NCI-H524 treated with DMSO at 0.1 percent for 48 hours (cell line): ENCODE results near the gene ENPP1.

Experiments
- DNase-seq: peaks from one replicate; lab custom pipeline; 2025; lab: John Stamatoyannopoulos, UW

The ENPP1 gene

DNA sequence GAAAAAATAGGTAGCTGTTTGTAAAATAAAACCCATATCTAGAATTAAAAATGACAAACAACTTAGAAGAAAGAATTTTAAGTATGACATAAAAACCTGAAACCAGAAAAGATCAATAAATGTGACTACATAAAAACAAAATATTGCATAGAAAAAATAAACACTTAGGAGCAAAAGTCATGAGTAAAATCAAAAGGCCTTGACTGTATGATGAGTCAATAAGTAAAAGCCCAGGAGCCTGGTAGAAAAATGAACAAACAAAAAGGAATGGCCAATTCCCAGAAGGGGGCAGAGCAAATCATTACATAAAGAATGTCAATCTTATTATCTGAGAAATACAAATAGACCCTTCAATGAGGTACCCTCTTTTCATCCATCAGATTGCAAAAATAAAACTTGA is 20.7 kb upstream of the ENPP1 start:
- no peak for DNase-seq

DNA sequence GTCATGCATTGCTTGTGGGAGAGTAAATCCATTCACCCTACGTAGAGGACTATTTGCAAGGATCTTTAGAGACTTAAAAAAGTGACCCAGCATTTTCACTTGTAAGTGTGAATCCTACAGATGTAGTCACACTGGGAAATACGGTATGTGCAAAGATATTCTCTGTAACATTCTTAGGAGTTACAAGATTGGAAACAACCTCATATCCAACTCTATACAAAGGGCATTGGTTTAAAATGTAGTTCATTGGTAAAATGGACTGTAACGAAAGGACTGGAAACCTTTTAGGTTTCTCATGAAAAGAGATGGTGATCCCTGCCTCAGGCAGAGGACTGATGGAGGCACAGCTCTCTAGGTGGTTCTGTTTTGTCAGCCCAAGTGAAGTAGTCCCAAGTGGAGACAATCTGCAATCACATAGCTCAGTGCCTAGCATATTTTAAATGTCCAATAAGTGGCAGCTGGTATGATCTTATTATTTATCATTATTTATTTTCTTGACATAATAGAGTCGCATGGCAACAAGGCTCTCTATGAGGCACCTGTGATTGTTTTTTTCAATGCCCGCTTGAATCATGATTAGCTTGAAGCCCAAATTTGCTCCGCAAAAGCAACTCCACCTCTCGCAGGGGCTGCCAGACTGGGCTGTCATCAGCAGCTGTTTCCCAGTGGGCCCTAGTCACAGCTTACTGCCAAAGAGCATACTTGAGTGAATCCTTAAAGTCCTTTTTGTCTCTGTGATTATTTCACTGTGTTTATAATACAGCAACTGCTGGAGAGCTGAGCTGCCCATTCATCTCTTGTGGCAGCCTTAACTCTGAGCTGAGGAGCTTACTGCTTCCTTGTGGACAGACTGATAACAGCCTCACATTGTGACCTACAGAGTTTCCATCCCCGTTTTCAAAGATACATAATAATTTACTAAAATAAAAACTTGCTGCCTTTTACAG is 19.8 kb upstream of the ENPP1 start:
- peak; percentile 87 for DNase-seq

DNA sequence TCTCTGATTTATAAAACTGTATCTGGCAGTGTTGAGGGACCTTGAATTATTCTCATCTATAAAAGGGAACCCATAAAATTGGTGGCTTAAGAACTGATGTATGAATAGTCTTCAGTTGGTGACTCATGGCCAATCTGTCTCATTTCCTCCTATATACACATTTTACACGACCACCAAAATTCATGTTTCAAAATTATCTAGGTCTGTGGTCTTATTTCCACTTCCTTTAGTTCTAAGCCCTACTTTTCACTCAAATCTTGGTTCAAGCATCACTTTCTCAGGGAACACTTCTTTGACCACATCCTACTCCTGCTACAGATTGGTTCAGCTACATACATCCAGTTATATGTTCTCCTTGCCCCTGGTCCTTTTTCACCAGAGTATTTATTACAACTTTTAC is 18.6 kb upstream of the ENPP1 start:
- no peak for DNase-seq

DNA sequence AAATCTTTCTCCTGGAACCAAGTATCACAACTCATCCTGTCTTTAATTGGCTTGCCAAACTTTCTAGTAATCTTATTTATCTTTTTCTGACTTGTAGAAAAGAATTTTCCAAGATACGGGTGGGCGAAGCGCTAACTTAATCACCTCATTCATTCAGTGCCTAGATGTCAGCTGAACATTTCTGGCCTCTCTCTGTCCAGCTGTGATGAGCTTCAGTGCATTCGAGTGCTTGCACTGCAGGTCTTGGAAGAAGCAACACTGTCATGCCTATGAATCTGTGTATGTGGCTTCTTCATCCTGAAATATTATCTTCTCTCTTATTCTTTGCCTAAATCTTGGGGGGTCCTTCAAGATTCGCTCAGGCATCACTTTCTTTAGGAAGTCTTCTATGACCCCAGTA is 16.3 kb upstream of the ENPP1 start:
- DNase-seq, result no peak

DNA sequence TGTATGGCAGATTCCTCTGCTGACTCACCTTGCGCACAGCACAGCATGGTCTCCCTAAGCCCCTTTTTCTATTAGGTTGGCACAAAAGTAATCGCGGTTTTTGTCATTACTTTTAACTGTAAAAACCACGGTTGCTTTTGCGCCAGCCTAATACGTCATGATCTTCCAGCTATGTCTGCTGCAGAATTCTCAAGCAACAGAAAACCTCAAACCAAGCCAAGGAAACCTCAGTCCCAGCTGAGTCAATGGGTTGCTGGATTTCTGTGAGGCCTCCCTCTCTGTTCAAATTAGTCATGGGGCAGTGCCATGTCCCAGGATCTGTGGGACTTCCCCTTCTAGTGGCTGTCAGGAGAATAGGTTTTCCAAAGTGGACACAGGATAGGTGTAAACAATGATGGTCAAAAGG is 15.7 kb upstream of the ENPP1 start:
- DNase-seq, result no peak

DNA sequence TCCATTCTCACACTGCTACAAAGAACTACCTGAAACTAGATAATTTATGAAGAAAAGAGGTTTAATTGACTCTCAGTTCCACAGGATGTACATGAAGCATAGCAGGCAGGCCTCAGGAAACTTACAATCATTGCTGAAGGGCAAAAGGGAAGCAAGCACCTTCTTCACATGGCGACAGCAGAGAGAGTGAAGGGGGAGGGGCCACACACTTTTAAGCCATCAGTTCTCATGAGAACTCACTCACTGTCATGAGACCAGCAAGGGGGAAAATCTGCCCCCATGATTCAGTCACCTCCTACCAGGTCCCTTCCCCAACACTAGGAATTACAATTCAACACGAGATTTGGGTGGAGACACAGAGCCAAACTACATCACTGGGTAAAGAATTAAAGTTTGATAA is 12.5 kb upstream of the ENPP1 start:
- DNase-seq, result no peak

DNA sequence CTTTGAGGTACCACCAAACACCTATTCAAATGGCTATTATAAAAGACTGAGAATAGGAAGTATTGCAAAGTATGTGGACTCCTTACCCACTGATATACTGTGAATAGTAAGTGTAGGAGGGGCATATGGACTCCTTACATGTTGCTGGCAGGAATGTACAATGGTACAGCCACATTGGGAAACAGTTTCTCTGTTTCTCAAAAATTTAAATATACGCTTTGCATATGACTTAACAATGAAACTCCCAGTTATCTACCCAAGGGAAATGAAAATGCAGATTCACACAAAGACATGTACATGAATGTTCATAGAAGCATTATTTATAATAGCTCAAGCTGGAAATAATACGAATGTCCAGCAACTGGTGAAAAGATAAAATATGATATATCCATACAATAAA is 5.5 kb upstream of the ENPP1 start:
- no peak for DNase-seq

DNA sequence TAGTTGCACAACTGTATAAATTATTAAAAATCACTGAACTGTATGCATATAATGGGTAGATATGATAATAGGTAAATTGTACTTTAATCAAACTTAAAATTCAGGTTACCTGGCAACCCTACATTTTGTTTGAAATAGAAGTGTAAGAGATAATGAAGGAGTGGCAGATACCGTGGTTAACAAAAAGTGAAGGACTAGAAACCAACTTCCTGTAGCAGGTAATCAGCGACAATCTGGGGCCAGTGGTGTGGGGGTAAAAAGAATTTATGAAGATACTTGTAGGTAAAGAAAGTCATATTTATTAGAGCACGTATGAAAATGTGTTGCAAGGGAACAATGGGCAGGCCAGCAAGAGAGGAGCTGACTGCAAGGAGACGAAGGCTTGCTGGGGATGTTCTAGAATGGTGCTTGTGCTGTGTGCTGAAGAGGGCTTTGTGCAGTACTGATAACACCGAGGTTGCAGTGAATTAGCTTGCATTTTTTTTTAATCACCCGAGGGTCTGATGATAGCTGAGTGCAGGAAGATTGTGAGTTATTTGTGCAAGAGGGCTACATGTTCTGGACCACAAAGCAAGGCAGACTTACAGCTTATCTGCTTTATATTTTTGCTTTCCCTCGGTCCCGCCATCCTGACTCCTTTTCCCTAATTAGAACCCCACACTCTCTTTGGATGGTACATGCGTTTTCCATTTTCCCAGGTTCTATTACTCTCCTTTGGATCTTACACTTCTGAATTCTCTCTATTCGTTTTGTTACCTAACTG is 4.6 kb upstream of the ENPP1 start:
- DNase-seq, result no peak

DNA sequence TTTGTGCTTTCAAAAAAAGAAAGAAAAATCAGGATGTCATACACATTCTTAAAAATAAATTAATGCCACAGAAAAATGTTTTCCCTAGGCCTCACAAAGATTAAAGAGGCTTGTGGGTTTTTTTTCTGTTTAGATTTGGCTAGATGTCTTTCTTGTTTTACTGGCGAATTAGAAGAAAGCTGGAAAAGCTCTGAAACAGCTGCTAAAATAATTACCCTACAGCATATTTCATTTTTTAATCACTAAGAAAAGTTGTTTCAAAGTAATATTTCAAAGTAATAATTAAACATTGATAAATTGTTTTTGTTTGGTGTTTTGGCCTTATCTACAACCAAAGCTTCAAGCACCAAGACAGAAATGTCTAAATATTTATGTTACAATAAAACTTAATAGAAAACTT is 3.7 kb upstream of the ENPP1 start:
- DNase-seq, result no peak

DNA sequence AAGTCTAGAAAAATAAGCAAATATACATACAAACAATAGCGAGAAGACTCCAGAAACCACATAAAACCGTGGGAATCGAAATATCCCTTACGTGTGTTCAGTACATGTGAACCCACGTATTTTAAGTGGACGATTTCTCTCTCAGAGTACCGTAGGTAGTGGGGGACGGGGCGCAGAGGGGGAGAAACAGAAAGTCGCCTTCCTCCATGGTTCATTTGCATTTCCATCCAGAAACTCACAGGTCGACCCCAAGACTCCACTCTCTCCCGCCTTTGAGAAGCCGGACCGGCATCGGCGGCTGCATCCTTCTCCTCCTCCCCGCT is 538 bp upstream of the ENPP1 start:
- DNase-seq, result no peak

DNA sequence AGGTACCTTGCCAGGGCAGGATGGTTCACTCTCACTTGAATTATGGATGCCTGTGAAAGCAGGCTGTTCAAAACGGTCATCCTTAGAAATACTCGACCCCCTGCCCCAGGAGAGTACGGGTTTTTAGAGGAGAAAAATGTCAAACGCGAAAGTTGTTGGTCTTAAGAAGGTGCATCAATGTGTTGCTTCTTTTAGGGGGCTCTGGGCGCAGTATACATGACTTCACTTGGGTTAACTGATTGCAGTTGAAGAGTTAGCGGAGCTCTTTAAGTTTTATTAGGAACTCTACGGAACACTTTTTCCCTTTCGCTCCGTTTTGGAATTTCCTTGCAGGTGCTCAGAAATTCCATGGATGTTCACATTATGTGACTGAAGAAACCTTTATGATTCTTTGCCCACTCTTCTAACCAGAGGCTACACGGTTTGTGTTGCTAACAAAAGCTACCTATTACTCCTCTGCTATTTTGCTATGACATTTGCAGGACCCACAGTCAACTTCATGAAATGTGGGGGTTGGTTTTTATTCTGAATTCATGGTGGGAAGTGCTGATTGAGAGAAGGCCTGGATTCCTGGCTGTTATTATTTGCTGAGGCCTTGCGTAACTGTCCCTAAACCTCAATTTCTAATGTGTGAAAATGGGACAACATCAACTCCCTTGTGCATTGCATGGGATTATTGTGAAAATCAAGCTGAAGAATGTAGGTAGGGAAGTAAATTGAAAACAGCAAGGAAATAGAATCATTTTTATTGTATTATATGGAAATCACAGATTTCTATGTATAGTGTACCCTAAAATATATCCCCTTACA is 845 bp downstream of the ENPP1 start:
- DNase-seq, result no peak

DNA sequence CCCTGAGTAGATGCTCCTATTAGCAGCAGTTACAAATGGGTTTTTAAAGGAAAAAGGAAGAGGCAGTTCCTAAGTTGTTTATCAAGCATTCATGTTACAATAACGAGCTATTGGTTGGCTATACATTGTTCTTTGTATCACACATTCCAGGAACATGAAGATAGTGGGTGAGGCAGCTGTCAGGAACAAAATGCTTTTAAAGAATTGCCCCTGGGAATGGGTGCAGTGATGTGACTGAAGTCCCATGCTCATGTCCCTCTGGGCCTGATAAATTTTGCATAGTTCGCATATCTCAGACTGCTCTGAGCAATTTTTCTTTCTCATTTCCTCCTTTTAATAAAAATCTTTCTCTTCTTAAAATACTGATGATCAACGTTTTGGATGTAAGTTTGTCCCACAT is 3.7 kb downstream of the ENPP1 start:
- no peak for DNase-seq

DNA sequence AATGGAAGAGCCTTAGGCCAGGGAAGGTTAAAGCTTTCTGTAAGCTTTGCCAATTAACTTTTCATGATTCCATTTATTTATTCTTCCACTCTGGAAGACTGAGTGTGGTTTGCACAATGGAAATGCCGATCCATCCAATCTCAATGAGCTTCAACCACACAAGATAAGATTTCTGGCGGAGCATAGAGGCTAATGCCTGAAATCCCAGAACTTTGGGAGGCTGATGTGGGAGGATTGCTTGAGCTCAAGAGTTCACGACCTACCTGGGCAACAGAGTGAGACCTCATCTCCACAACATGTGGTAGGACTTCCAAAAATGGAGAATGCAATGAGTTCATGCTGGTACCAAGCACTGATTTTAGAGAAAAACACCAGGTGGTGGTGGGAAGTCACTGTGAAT is 6.2 kb downstream of the ENPP1 start:
- DNase-seq, result no peak

DNA sequence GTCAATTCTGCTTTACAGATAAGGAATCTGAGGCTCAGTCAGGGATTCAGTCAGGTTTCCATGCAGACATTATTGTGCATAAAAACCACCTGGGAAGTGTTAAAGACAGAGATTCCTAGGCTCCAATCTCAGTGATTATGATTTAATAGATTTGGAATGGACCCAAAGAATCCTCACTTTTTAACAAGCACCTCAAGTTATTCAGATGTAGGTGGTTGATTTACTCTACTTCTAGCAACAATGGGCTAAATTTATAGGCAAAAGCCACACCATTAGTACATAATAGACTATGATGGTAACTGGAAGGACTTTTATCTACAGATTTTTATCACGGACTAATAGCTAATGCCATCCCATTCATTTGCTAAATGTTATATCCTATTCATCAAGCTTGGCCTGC is 9.0 kb downstream of the ENPP1 start:
- DNase-seq, result no peak

DNA sequence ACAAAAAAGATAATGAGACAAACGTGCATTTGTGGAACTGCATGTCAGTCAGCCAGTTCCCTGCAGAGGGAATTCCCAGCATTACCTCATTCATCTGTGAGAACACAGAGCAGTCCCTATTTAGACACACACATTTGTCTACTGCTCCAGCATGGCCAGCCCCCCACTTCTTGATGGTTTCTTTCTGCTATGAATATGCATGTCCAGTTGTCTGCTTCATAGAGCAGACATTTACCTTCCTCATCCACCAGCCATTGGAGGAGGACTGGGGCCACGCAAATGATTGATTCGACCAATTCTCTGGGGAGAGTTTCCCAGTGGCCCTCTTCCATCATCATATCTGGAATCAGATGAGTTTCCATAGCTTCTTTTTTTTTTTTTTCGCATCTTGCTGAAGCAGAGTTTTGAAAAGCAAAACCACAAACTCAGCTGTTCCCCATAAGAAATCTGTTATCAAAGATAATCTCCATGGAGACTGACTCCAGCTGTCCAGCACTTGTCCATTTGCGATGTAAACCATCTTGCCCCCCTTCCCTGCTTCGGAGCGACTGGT is 11.8 kb downstream of the ENPP1 start:
- no peak for DNase-seq

DNA sequence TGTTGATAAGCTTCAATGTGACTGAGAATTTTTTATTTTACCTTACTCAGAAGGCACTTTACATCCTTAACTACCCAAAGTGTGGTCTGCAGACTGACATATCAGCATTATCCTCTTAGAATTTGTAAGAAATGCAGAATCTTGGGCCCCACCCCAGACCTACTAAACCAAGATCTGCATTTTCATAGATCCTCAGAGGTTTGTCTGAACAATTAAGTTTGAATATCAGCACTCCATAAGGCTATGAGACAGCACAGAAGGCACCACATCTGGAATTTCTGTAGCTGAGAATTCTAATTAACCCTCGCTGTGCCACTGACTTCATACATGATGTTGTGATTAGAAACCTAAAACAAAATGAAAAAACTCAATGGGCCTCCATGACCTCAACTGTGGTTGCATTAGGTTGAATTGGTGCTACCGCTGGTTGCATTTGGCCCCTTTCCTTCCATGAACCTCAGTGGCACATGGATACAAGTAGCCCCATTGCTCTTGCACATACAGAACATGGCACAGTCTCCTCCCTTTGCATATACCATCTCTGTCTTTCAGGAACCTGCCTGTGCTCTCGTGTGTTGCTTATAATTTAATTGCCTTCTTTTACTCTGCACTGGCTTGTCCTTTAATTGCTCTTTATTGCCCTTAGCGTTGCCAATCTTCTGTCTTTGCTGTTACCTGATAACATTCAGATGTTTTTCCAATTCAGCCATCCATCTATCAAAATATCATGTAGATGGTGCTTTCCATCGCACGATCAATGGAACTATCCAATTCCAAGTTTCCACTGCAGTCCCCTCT is 13.4 kb downstream of the ENPP1 start:
- DNase-seq, result no peak

DNA sequence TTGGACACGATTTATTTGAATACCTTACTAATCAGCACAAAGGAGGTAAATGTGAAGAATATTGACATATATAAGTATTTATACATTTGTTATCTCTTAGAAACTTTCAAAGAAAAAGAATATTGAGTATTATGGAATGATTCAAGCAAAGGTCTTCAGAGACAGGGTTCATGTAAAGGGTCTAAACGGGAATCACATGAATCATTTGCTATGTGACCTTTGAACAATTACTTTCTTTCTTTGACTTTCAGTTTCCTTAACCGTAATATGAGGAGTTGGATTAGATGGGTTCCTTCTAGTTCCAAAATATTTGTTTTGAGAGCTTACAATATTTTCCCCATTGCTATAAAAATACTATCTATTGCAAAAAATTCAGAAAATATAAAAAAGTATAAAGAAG is 14.3 kb downstream of the ENPP1 start:
- DNase-seq, result no peak

DNA sequence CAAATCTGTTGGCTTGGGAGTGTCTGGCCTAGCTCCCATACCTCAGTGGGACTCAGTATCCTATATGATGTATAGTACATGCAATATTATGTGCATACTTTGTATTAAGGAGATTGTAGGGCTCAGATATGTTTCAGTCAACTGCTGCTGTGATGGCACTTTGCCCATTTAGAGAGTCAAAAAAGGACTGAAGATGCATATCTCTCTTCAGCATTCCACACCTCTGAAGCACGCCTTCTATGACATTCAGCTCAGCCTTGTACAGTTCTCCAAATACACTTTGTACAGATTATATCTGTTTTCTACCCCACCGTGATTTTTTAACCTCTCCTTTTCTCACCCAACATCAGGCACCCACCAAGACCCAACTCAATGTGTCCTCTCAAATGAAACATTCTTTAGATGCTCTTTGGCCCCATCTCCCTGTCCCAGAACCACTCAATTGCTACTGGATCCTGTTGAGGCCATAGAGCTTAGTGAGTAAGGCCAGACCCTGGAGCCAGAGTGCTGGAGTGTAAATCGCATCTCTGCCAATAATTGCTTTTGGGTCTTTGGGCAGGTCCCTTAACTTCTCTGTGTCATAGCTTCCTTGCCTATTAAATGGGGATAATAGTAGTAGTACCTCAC is 15.6 kb downstream of the ENPP1 start:
- no peak for DNase-seq

DNA sequence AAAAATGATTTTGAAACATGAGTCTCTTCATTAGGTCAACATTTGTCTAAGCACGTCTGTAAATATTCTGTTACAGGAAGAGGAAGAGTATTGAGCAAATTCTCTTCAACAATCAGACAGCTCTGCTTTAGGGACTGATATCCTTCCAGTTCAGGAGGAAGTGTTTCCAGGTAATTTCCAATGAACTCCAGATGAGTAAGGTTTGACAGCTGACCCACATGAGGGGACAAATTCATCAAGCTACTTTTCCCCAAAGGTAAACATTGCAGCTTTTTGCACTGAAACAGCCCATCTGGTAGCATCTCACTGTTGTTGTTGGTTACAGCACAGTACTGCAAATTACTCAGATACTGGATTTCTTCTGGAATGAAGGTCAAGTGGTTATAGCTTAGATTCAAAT is 18.1 kb downstream of the ENPP1 start:
- DNase-seq, result no peak

DNA sequence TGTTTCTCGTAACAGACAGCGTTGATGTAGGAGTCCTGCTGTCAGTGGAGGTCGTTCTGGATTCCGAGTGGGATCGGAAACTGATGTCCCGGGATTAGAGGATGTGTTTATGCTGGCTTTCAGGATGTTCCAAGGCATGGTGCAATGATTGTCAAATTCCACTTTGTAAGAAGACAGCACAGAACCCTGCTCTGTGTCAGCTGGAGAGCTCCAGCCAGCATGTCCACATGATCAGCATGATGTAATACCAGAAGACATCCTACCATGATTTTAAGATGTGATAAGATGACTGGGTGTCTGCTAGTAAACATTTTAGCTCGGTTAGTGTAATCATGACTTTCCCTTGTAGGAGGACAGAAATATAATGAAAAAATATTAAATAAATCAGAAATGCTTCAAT is 20.3 kb downstream of the ENPP1 start:
- DNase-seq, result no peak

DNA sequence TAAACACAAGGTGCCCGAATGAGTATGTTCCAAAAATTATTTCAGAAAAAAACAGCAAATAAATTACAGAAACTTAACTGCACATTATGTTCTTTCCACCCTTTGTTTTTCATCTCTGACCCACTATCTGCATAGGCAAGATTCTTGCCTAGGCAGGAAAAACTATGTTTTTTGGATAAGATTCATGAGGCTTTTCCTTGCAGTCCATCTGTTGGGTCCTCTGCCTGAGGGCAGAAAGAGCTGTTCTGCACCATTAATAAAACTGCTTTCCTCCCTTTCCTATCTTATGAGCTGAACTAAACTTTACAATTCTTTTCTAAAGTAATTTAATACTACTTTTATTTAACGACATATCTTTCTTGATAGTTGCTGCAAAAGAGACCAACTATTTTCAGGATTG is 21.1 kb downstream of the ENPP1 start:
- no peak for DNase-seq
